ENCODE measurements around the gene TRPM3.

- TF ChIP-seq, protein P1, sequence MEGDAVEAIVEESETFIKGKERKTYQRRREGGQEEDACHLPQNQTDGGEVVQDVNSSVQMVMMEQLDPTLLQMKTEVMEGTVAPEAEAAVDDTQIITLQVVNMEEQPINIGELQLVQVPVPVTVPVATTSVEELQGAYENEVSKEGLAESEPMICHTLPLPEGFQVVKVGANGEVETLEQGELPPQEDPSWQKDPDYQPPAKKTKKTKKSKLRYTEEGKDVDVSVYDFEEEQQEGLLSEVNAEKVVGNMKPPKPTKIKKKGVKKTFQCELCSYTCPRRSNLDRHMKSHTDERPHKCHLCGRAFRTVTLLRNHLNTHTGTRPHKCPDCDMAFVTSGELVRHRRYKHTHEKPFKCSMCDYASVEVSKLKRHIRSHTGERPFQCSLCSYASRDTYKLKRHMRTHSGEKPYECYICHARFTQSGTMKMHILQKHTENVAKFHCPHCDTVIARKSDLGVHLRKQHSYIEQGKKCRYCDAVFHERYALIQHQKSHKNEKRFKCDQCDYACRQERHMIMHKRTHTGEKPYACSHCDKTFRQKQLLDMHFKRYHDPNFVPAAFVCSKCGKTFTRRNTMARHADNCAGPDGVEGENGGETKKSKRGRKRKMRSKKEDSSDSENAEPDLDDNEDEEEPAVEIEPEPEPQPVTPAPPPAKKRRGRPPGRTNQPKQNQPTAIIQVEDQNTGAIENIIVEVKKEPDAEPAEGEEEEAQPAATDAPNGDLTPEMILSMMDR (IDR thresholded peaks at IDR 0.05), result no peak
- TF ChIP-seq POLR2AphosphoS5 (IDR thresholded peaks at IDR 0.05; ENCODE audit: low read depth, low read length), result no peak
Measured at GRCh38 chr9:71120501-71121247, 747 bp downstream of the TRPM3 start.

All from Panc1 (cell line).